Osteoblast (primary cell): Measurements from ENCODE around the gene VPS41. TPM values are rescaled to one million over a fixed set of nuclear protein-coding genes. Genes with fewer than 3 reads are reported as not detected.

Experiments used
- DNase-seq: peaks from one replicate; pipeline ENCODE4 v3.0.0; 2011; ENCODE audit warnings: low spot score, mixed read lengths; ENCODE audit not compliant: insufficient read length; ENCODE audit errors: missing footprints
- H2AFZ ChIP-seq: 2 replicates; pipeline ENCODE4 v1.6.0; 2011; ENCODE audit warnings: mild to moderate bottlenecking, low read length
- H3K27ac ChIP-seq: 2 replicates; pipeline ENCODE4 v1.5.1; 2011; ENCODE audit warnings: mild to moderate bottlenecking, low read depth, low read length, moderate library complexity
- H3K27me3 ChIP-seq: 2 replicates; pipeline ENCODE4 v1.6.0; 2012; ENCODE audit warnings: mild to moderate bottlenecking, control low read depth, inconsistent platforms, low read length, moderate library complexity; ENCODE audit not compliant: insufficient read depth
- H3K36me3 ChIP-seq: 2 replicates; pipeline ENCODE4 v1.5.1; 2011; ENCODE audit warnings: mild to moderate bottlenecking, low read length, control low read depth, moderate library complexity; ENCODE audit not compliant: insufficient read depth
- H3K4me1 ChIP-seq: 2 replicates; pipeline ENCODE4 v1.5.1; 2011; ENCODE audit warnings: mild to moderate bottlenecking, low read length, control low read depth, moderate library complexity; ENCODE audit not compliant: insufficient read depth
- H3K4me2 ChIP-seq: 2 replicates; pipeline ENCODE4 v1.6.0; 2011; ENCODE audit warnings: mild to moderate bottlenecking, low read length; ENCODE audit not compliant: insufficient read depth
- H3K4me3 ChIP-seq: fragments of 200-600 bp; sonication (generic); 3 replicates; pipeline ENCODE4 v1.5.1; 2012; ENCODE audit warnings: mild to moderate bottlenecking, low read length, inconsistent platforms; ENCODE audit not compliant: insufficient read depth
- H3K79me2 ChIP-seq: 2 replicates; pipeline ENCODE4 v1.6.0; 2012; ENCODE audit warnings: mild to moderate bottlenecking, low read length, control low read depth, inconsistent platforms; ENCODE audit not compliant: insufficient read depth
- H3K9me3 ChIP-seq: 2 replicates; pipeline ENCODE4 v1.5.1; 2011; ENCODE audit warnings: low read depth, low read length, control low read depth
- H4K20me1 ChIP-seq: 2 replicates; pipeline ENCODE4 v1.6.0; 2012; ENCODE audit warnings: mild to moderate bottlenecking, low read length, control low read depth; ENCODE audit not compliant: insufficient read depth
- CTCF ChIP-seq: IDR thresholded peaks from 2 replicates; pipeline ENCODE4 v1.5.1; 2011; ENCODE audit warnings: mild to moderate bottlenecking, low read depth, low read length, moderate library complexity; ENCODE audit errors: extremely low read depth
- total RNA-seq: library from RNA; depleted of rRNA; stranded (reverse); fragments of >200 nt; gene quantifications from 2 replicates; pipeline ENCODE4 v1.2.3, GENCODE V29; 2012

Gene VPS41
- total RNA-seq, 1 donor = 78.5 TPM

DNA sequence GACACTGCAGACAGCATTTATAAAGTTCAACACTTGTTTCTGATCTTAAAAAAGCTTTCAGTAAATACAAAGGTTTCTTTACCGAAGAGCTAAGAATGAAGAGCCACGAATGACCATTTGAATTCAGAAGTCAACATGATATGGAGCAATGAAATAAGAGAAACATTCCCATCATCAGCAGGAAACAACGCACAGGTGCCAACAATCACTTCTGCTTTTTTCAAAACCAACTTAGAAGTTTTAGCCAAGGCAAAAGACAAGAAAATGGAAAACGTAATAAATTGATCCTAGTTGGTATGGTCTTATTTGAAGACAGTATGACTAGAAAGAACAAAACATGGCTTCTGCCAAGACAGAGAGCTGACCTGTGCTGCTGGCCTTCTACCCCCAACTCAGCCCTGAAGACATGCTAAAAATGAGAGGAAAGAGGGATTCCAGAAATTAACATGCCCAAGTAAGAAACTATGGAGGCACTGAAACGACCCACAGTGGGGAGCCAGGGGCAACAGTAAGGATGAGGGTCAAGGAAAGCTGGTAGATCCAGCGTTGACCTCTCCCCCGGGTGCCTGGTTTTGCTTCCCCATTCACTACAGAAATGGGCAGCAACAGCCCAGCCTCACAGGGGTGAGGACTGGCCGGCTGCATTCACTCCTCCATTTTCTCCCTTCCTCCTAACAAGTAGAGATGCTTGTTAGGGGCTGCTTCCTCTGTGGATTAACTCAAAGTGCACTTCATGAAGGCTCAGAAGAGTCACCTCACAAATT lies 30.1 kb downstream of the VPS41 start:
- no peak overlapping the region for H2AFZ ChIP-seq
- no peaks in the 10 kb centered on the region for H3K27me3 ChIP-seq
- H3K4me1 ChIP-seq = no peaks in the 10 kb centered on the region
- no peaks in the 10 kb centered on the region for H3K9me3 ChIP-seq
- no peak overlapping the region for H3K4me2 ChIP-seq
- no peaks in the 10 kb centered on the region for H3K36me3 ChIP-seq
- H3K79me2 ChIP-seq = peaks cover 43% of the 10 kb centered on the region
- H4K20me1 ChIP-seq = peaks cover 13% of the 10 kb centered on the region
- no peak overlapping the region for H3K27ac ChIP-seq
- DNase-seq = no peak
- no peak for TF ChIP-seq CTCF
- no peak overlapping the region for H3K4me3 ChIP-seq

DNA sequence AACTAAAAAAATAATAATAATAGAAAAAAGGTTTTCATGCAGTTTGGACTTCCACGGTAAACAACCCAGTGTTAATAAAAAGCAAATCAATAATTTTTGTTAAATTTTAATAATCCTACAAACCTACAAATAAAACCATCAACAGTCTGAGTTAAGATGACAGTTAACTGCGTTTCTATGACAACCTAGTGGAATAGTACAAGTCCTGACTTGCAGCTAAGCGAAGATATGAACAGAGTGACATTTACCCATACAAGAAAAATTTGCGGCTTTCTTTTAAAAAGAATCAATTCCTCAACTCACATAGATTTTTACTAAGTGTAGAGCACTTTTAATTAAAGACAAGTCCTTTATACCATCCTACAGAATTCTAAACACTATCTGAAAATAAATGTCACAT lies 35.6 kb downstream of the VPS41 start:
- no peak for TF ChIP-seq CTCF
- no peak for DNase-seq
- H3K27me3 ChIP-seq = no peaks in the 10 kb centered on the region
- H3K27ac ChIP-seq = no peak overlapping the region
- no peaks in the 10 kb centered on the region for H3K4me1 ChIP-seq
- H3K79me2 ChIP-seq = peaks cover 34% of the 10 kb centered on the region
- no peak overlapping the region for H2AFZ ChIP-seq
- H3K4me3 ChIP-seq = no peak overlapping the region
- no peak overlapping the region for H3K4me2 ChIP-seq
- peaks cover under 1% of the 10 kb centered on the region for H3K36me3 ChIP-seq
- H3K9me3 ChIP-seq = no peaks in the 10 kb centered on the region
- peaks cover 9% of the 10 kb centered on the region for H4K20me1 ChIP-seq

GRCh38 chr7:38872202-38872601 lies 36.8 kb downstream of the VPS41 start:
- no peaks in the 10 kb centered on the region for H3K4me1 ChIP-seq
- no peak for DNase-seq
- H4K20me1 ChIP-seq = peaks cover 2% of the 10 kb centered on the region
- H3K4me2 ChIP-seq = no peak overlapping the region
- no peak overlapping the region for H3K4me3 ChIP-seq
- H3K36me3 ChIP-seq = peaks cover 6% of the 10 kb centered on the region
- H3K79me2 ChIP-seq = peaks cover 26% of the 10 kb centered on the region
- no peaks in the 10 kb centered on the region for H3K9me3 ChIP-seq
- TF ChIP-seq CTCF = no peak
- no peak overlapping the region for H2AFZ ChIP-seq
- no peak overlapping the region for H3K27ac ChIP-seq
- no peaks in the 10 kb centered on the region for H3K27me3 ChIP-seq

- Histone ChIP-seq H3K4me2 (no peak overlapping the region), H4K20me1 (no peaks in the 10 kb centered on the region)
- TF ChIP-seq CTCF = no peak
Observed at GRCh38 chr7:38870147-38870546, 38.8 kb downstream of the VPS41 start.

More at GRCh38 chr7:38870147-38870546, 38.8 kb downstream of the VPS41 start:
- Histone ChIP-seq H3K9me3 (no peaks in the 10 kb centered on the region), H3K27me3 (no peaks in the 10 kb centered on the region), H3K4me1 (no peaks in the 10 kb centered on the region), H3K36me3 (peaks cover 9% of the 10 kb centered on the region), H3K27ac (no peak overlapping the region), H3K4me3 (no peak overlapping the region), H2AFZ (no peak overlapping the region), H3K79me2 (peaks cover 13% of the 10 kb centered on the region)
- no peak for DNase-seq
